Spleen (tissue), 7 donors: ENCODE measurements around the gene DISP2.

Experiments
- POLR2A ChIP-seq, 3 donors: fragments of 450-650 bp; IDR thresholded peaks; one replicate each; pipeline ENCODE4 v1.5.1; 2017; ENCODE audit warnings: antibody characterized with exemption in 3 of 3, mild to moderate bottlenecking in 1 of 3
- POLR2AphosphoS5 ChIP-seq, 3 donors: sonication (generic); formaldehyde crosslinking; IDR thresholded peaks; one replicate each; pipeline ENCODE4 v1.5.1; 2017; ENCODE audit warnings: antibody characterized with exemption in 3 of 3
- TF ChIP-seq, protein P1 (sequence below), 11 experiments: fragments of 200-600 bp in 7 of 11; fragments of 450-650 bp in 4 of 11; sonication (generic) in 4 of 11; IDR thresholded peaks in 8 of 11; conservative IDR thresholded peaks in 3 of 11; 1 replicate in 7 of 11; 2 replicates in 4 of 11; pipeline versions ENCODE4 v1.4.0 to v1.8.0; 2016 to 2021; ENCODE audit warnings: antibody characterized with exemption in 11 of 11, inconsistent platforms in 4 of 11, mild to moderate bottlenecking in 1 of 11
- donor health status: DM: no; HTN: no; CAD: no; lungs with moderate emphysema.
- donor health status: DM: no; HTN: no; CAD: no.
- donor health status: DM: no; HTN: no; CAD: no.

DNA sequence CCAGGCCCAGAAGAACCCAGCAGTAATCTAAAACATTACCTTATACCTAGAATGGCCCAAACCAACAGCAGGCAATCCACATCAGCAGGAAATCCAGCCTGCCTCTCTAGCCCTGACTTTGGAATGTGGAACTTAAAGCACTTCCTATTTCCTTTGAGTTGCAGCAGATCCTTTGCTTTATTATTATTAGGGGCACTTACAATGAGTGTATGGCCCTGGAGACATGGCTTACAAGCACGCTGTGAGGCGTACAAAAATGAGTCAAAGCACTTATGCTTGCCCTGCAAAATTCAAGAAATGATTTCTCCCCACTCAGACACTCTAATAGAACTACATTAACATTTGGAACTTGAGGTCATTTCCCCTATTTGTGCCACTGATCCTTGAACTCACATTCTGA lies 15.0 kb downstream of the DISP2 start:
- TF ChIP-seq, protein P1, sequence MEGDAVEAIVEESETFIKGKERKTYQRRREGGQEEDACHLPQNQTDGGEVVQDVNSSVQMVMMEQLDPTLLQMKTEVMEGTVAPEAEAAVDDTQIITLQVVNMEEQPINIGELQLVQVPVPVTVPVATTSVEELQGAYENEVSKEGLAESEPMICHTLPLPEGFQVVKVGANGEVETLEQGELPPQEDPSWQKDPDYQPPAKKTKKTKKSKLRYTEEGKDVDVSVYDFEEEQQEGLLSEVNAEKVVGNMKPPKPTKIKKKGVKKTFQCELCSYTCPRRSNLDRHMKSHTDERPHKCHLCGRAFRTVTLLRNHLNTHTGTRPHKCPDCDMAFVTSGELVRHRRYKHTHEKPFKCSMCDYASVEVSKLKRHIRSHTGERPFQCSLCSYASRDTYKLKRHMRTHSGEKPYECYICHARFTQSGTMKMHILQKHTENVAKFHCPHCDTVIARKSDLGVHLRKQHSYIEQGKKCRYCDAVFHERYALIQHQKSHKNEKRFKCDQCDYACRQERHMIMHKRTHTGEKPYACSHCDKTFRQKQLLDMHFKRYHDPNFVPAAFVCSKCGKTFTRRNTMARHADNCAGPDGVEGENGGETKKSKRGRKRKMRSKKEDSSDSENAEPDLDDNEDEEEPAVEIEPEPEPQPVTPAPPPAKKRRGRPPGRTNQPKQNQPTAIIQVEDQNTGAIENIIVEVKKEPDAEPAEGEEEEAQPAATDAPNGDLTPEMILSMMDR (IDR thresholded peaks at IDR 0.05 in 8 of 11, conservative IDR thresholded peaks at IDR 0.05 in 3 of 11), result no peak
- TF ChIP-seq POLR2AphosphoS5 (IDR thresholded peaks at IDR 0.05), result no peak
- no peak for TF ChIP-seq POLR2A (IDR thresholded peaks at IDR 0.05)
